Measurements from ENCODE around the gene DIRAS1.
"Not testable (repeated sequence)": the region's sequence is repeated elsewhere in the genome, so short reads cannot be mapped to it uniquely, and the experiment has no call there.

The DIRAS1 gene

GRCh38 chr19:2726160-2726855, 5.1 kb upstream of the DIRAS1 start:
- no peak for DNase-seq

- DNase-seq: no peak
Measured at GRCh38 chr19:2724148-2724557, 3.0 kb upstream of the DIRAS1 start.

GRCh38 chr19:2723747-2724146, 2.6 kb upstream of the DIRAS1 start:
- no peak for DNase-seq

GRCh38 chr19:2723345-2723715, 2.2 kb upstream of the DIRAS1 start:
- no peak for DNase-seq

- peak; percentile 49 for DNase-seq
Measured at GRCh38 chr19:2722541-2723344, 1.6 kb upstream of the DIRAS1 start.

GRCh38 chr19:2721570-2722540, 683 bp upstream of the DIRAS1 start:
- no peak for DNase-seq

GRCh38 chr19:2719920-2720776, 1.0 kb downstream of the DIRAS1 start:
- no peak for DNase-seq

GRCh38 chr19:2719232-2719735, 1.9 kb downstream of the DIRAS1 start:
- no peak for DNase-seq

- DNase-seq: no peak
Measured at GRCh38 chr19:2717638-2718541, 3.3 kb downstream of the DIRAS1 start.

- no peak for DNase-seq
Measured at GRCh38 chr19:2716722-2717637, 4.2 kb downstream of the DIRAS1 start.

- DNase-seq: no peak
Measured at GRCh38 chr19:2716275-2716650, 4.9 kb downstream of the DIRAS1 start.

GRCh38 chr19:2715470-2716274, 5.5 kb downstream of the DIRAS1 start:
- no peak for DNase-seq

GRCh38 chr19:2714531-2715269, 6.5 kb downstream of the DIRAS1 start:
- DNase-seq: no peak

GRCh38 chr19:2714102-2714501, 7.1 kb downstream of the DIRAS1 start:
- DNase-seq: not testable (repeated sequence)

- DNase-seq: not testable (repeated sequence)
Measured at GRCh38 chr19:2713170-2713569, 8.0 kb downstream of the DIRAS1 start.

- no peak for DNase-seq
Measured at GRCh38 chr19:2711875-2712205, 9.3 kb downstream of the DIRAS1 start.

GRCh38 chr19:2711172-2711874, 9.8 kb downstream of the DIRAS1 start:
- DNase-seq: no peak

GRCh38 chr19:2706251-2706650, 14.9 kb downstream of the DIRAS1 start:
- no peak for DNase-seq
